Stimulated activated CD8-positive, alpha-beta memory T cell treated with anti-CD3 and anti-CD28 coated beads, Interleukin-7, amount 100 ng/mL, for 1 hour (primary cell): ENCODE data around the gene TUBA4B.

Source experiments
- DNase-seq, 2 donors: peaks; one replicate each; pipeline ENCODE4 v3.0.0-alpha.2; 2020; ENCODE audit warnings: low read depth in 2 of 2

TUBA4B gene

GRCh38 chr2:219218732-219219701 lies 34.0 kb upstream of the TUBA4B start, which contains the start of gene ABCB6:
ABCB6 (minus strand) TSS chr2:219218958; CDS start chr2:219218673, 285 bp downstream.
- peak; percentile 51 to 60 for DNase-seq

GRCh38 chr2:219219784-219220532 lies 33.1 kb upstream of the TUBA4B start:
- no peak for DNase-seq

GRCh38 chr2:219220652-219221402 lies 32.2 kb upstream of the TUBA4B start:
- DNase-seq: no peak

DNA sequence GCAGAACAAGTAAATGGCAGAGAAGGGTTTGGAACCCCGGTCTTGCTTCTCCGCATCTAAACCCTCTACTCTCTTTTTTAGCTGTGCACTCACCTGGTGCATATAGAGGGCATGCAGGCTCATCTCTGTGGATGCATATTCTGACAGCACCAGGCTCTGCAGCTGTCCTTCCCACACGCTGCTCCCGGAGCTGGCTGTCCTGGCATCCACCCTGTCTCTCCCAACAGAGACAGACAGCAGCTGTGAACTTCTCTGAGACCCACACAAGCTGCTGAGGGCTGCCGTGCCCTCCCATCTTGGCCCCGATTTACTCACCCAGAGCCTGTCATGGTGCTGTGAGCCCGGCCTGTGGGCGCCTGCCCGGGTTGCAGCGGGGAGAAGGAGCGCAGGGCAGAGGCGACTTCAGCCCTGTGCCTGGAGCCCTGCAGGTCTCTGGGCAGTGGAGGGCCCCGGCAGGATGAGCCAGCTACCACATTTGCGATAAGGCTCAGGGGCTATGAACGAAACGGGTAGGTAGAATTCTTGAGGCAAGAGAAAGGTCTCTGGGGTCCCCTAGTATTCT lies 31.0 kb upstream of the TUBA4B start:
- DNase-seq: no peak

- DNase-seq: no peak
Measured at GRCh38 chr2:219223831-219224610, 29.0 kb upstream of the TUBA4B start.

- DNase-seq: no peak
Measured at GRCh38 chr2:219225350-219225749, 27.7 kb upstream of the TUBA4B start.

DNA sequence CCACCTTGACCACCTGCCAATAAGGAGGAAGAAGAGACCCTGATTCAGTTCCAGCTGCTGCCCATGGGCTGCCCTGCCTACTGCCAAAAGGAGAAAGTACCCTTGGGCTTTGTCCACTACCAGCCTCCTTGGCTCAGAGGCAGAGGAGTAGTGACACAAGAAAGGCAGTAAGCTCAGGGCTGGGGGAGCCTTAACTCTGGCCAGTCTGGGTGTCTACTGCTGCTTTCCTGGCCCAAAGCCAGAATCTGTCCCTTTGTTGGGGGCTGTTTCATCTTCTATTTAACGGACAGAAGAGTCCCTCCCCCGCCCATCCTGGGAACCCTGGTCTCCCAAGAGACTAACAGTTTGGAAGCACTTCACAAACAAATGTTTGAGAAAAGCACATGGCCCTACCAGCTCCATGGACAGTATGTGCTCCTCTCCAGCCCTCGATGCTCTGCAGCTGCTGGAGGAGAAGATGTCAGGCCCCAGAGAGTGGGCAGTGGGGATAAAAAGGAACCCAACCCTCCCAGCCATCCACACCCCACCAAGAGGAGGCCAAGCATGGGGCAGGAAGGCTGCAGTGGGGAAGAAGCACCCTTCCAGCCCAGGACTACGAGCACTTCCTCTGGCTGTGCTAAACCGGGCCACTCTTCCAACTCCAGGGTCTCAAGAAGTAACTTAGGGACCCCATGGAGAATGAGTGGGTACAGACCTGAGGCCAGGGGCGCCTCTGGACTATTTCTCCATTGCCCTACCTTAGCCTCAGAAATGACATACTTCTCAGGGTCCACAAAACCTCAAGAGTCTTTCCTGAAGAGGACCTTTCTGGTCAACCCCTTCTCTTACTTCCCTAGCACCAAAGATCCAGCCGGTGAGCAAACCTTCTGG lies 24.8 kb upstream of the TUBA4B start:
- no peak for DNase-seq

DNA sequence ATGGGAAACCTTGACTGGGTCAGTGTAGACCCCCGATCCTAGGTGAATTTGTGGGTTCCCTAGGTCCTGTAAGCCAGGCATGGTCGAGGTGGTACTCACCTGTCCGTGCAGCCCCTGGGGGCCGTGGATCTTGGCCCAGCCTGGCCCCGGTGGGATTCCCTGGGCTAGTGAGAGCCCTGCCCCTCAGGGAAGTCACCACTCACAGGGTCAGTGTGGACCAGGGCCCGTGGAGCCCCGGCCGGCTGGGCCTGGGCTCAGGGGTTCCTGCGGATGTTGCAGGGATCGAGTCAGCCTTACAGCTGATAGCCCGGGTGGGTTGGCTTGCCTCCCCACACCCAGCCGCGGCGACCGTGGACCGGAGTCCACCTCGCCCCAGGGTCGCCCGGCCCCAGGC lies 24.1 kb upstream of the TUBA4B start:
- no peak for DNase-seq

- peak; percentile 93 to 95 for DNase-seq
Measured at GRCh38 chr2:219229305-219230058, 23.6 kb upstream of the TUBA4B start, which contains the start of the genes ANKZF1 and ATG9A. ANKZF1 (plus strand) TSS chr2:219229806; CDS start chr2:219230258, 452 bp downstream. ATG9A (minus strand) TSS chr2:219229636; CDS start chr2:219228024, 1,612 bp downstream.

DNA sequence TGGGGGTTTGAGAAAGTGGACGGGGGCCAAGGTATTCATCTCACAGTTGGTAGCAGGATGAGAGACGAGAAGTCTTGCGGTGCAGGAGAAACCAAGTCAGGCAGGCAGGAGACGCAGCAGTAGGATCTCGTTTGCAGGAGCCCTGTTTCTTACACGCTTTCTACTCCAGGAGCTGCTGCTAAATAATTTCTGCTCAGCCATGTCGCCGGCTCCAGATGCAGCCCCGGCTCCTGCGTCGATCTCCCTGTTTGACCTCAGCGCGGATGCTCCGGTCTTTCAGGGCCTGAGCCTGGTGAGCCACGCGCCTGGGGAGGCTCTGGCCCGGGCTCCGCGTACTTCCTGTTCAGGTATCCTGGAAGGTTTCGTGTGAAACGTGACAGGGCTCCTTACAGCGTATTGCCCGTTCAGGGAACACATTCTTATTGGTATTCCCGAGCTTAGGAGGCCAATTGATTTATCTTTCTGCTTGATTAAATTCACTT lies 22.9 kb upstream of the TUBA4B start:
- no peak for DNase-seq

GRCh38 chr2:219234331-219234730 lies 18.7 kb upstream of the TUBA4B start:
- no peak for DNase-seq

DNA sequence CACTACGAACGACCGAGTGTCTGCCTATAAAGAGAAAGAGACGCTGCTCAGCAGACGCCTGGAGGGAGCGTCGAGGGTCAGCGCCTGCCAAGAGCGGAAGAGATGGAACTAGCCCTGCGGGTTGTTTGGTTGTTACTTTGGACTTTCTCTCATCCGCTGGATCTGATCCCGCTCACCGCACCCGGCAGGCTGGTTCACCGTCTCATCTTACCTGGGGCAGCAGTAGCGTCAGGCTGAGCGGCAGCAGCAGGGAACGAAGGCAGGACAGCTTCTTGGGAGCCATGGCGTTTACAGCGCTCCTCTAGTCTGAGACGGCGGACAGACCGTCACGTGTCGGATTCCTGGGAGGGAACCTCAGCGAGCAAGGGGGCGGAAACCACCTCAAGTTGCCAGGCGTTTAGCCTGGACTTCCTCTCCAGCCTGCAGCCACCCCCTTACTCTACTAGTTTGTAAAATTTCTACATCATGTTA lies 9.7 kb upstream of the TUBA4B start:
- no peak for DNase-seq

- no peak for DNase-seq
Measured at GRCh38 chr2:219244789-219245147, 8.3 kb upstream of the TUBA4B start.

DNA sequence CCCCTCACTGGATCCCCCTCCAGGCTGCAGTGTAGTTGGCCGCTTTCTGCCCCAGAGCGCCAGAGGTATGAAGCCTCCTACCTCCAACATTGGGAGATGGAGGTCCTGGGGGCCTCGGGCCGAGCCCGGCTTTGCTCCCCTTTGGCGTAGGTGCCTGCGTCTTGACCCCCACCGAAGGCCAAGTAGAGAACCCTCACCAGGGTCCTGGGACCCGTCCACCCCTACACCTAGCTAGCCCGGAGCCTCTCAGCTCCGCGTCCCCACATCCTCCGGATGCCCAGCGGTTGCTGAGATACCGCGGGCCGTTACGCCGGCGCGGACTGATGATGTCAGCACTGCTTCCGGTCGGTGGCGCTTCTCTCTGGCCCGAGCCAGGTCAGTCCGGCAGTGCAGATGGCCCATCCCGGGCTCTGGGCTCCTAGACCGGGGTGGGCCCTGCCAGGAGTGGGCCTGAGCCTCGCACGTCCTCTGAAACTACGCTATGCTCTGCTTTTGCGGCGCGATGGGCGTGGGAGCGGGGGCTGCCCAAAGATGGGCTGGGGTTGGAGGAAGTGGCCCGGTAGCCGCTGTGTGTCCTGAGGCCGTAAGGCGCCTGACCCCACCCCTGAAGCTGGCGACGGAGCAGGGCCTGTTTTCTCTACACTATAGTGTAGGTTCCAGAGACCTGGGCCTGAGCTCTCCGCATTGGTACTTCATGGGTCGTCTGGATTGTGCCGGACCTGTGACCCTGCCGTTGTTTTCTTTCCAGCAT lies 7.7 kb upstream of the TUBA4B start, which contains the start of the genes GLB1L and STK16:
GLB1L (minus strand) TSS at position 297 of the 751 bp plus-strand sequence. CDS start 1,871 bp downstream, outside the sequence.
STK16 (plus strand) TSS at position 332 of the 751 bp plus-strand sequence. CDS start 521 bp downstream, outside the sequence.
- peak; percentile 81 to 83 for DNase-seq

- DNase-seq: no peak
Measured at GRCh38 chr2:219245899-219246230, 7.2 kb upstream of the TUBA4B start.

DNA sequence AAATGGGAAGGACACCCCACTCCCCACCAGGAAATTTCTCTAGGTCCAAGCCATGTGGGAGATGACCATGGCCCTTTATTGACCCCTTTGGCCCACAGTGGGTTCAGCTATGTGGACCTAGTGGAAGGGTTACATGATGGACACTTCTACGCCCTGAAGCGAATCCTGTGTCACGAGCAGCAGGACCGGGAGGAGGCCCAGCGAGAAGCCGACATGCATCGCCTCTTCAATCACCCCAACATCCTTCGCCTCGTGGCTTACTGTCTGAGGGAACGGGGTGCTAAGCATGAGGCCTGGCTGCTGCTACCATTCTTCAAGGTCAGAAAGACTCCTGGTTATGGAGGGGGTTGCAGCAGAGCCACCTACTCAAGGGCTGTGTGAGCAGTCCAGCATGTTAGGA lies 6.5 kb upstream of the TUBA4B start:
- DNase-seq: no peak
